Measurements from ENCODE around the gene KIF4A.
"Not testable (repeated sequence)": the region's sequence is repeated elsewhere in the genome, so short reads cannot be mapped to it uniquely, and the experiment has no call there.

KIF4A gene

GRCh38 chrX:70281951-70282350 is 8.0 kb upstream of the KIF4A start, which contains the start of gene RAB41:
Gene RAB41 (plus strand): TSS chrX:70282172. CDS start chrX:70282218, 46 bp downstream.
- Histone ChIP-seq H3K36me3 (ENCODE audit: control insufficient read depth, insufficient read depth, low read length) (no peaks in the 10 kb centered on the region), H3K4me3 (ENCODE audit: low read length) (no peak within 1 kb of the TSS), H3K27ac (ENCODE audit: low read length) (no peak within 1 kb of the TSS), H3K9me3 (ENCODE audit: control insufficient read depth, insufficient read depth, low read length) (no peaks in the 10 kb centered on the region), H3K4me1 (ENCODE audit: control insufficient read depth, insufficient read depth, low read length) (no peaks in the 10 kb centered on the region), H3K27me3 (ENCODE audit: control insufficient read depth, insufficient read depth, low read length) (no peaks in the 10 kb centered on the region)
- no peak for DNase-seq (ENCODE audit: low read depth, low spot score)
- WGBS (ENCODE audit: insufficient coverage, insufficient read length) = no CpG with 5 or more reads among the region's 21 CpGs

- DNase-seq (ENCODE audit: low read depth, low spot score) = no peak
- no peak overlapping the region for H3K27ac ChIP-seq (ENCODE audit: low read length)
- no peaks in the 10 kb centered on the region for H3K27me3 ChIP-seq (ENCODE audit: control insufficient read depth, insufficient read depth, low read length)
- peak overlapping the region; percentile 99 for H3K4me3 ChIP-seq (ENCODE audit: low read length)
- no CpG with 5 or more reads among the region's 11 CpGs for WGBS (ENCODE audit: insufficient coverage, insufficient read length)
- H3K9me3 ChIP-seq (ENCODE audit: control insufficient read depth, insufficient read depth, low read length) = no peaks in the 10 kb centered on the region
- no peaks in the 10 kb centered on the region for H3K4me1 ChIP-seq (ENCODE audit: control insufficient read depth, insufficient read depth, low read length)
- H3K36me3 ChIP-seq (ENCODE audit: control insufficient read depth, insufficient read depth, low read length) = no peaks in the 10 kb centered on the region; the same call in 1 of the 2 replicates
Observed at GRCh38 chrX:70289168-70289792, 624 bp upstream of the KIF4A start.

GRCh38 chrX:70292788-70293187 is 2.9 kb downstream of the KIF4A start:
- WGBS (ENCODE audit: insufficient coverage, insufficient read length) = no CpG with 5 or more reads among the region's 1 CpG
- DNase-seq (ENCODE audit: low read depth, low spot score) = no peak

GRCh38 chrX:70293621-70294020 is 3.7 kb downstream of the KIF4A start:
- Histone ChIP-seq H3K4me3 (ENCODE audit: low read length) (no peak overlapping the region), H3K36me3 (ENCODE audit: control insufficient read depth, insufficient read depth, low read length) (no peaks in the 10 kb centered on the region), H3K27ac (ENCODE audit: low read length) (no peak overlapping the region), H3K27me3 (ENCODE audit: control insufficient read depth, insufficient read depth, low read length) (no peaks in the 10 kb centered on the region), H3K4me1 (ENCODE audit: control insufficient read depth, insufficient read depth, low read length) (no peaks in the 10 kb centered on the region), H3K9me3 (ENCODE audit: control insufficient read depth, insufficient read depth, low read length) (no peaks in the 10 kb centered on the region)
- no peak for DNase-seq (ENCODE audit: low read depth, low spot score)
- WGBS (ENCODE audit: insufficient coverage, insufficient read length) = 100% methylated on average over 2 of the region's 5 CpGs

More at GRCh38 chrX:70292788-70293187, 2.9 kb downstream of the KIF4A start:
- H3K27ac ChIP-seq (ENCODE audit: low read length) = no peak overlapping the region
- no peaks in the 10 kb centered on the region for H3K9me3 ChIP-seq (ENCODE audit: control insufficient read depth, insufficient read depth, low read length)
- H3K36me3 ChIP-seq (ENCODE audit: control insufficient read depth, insufficient read depth, low read length) = no peaks in the 10 kb centered on the region; the same call in 1 of the 2 replicates
- H3K4me1 ChIP-seq (ENCODE audit: control insufficient read depth, insufficient read depth, low read length) = no peaks in the 10 kb centered on the region
- H3K4me3 ChIP-seq (ENCODE audit: low read length) = no peak overlapping the region
- no peaks in the 10 kb centered on the region for H3K27me3 ChIP-seq (ENCODE audit: control insufficient read depth, insufficient read depth, low read length)

- no peak for DNase-seq (ENCODE audit: low read depth, low spot score)
- no peak overlapping the region for H3K27ac ChIP-seq (ENCODE audit: low read length)
- no peaks in the 10 kb centered on the region for H3K36me3 ChIP-seq (ENCODE audit: control insufficient read depth, insufficient read depth, low read length)
- no peaks in the 10 kb centered on the region for H3K4me1 ChIP-seq (ENCODE audit: control insufficient read depth, insufficient read depth, low read length)
- no peaks in the 10 kb centered on the region for H3K27me3 ChIP-seq (ENCODE audit: control insufficient read depth, insufficient read depth, low read length)
- no peak overlapping the region for H3K4me3 ChIP-seq (ENCODE audit: low read length)
- no CpG with 5 or more reads among the region's 3 CpGs for WGBS (ENCODE audit: insufficient coverage, insufficient read length)
- no peaks in the 10 kb centered on the region for H3K9me3 ChIP-seq (ENCODE audit: control insufficient read depth, insufficient read depth, low read length)
Observed at GRCh38 chrX:70301716-70302115, 11.8 kb downstream of the KIF4A start.

- no peak overlapping the region for H3K4me3 ChIP-seq (ENCODE audit: low read length)
- H3K36me3 ChIP-seq (ENCODE audit: control insufficient read depth, insufficient read depth, low read length) = no peaks in the 10 kb centered on the region
- whole genome bisulfite sequencing (ENCODE audit: insufficient coverage, insufficient read length) = no CpG with 5 or more reads among the region's 1 CpG
- H3K9me3 ChIP-seq (ENCODE audit: control insufficient read depth, insufficient read depth, low read length) = no peaks in the 10 kb centered on the region
- H3K27ac ChIP-seq (ENCODE audit: low read length) = no peak overlapping the region
- H3K4me1 ChIP-seq (ENCODE audit: control insufficient read depth, insufficient read depth, low read length) = no peaks in the 10 kb centered on the region
- DNase-seq (ENCODE audit: low read depth, low spot score) = no peak
- no peaks in the 10 kb centered on the region for H3K27me3 ChIP-seq (ENCODE audit: control insufficient read depth, insufficient read depth, low read length)
Observed at GRCh38 chrX:70313503-70313902, 23.6 kb downstream of the KIF4A start.

- no CpG with 5 or more reads among the region's 4 CpGs for WGBS (ENCODE audit: insufficient coverage, insufficient read length)
- DNase-seq (ENCODE audit: low read depth, low spot score) = no peak
- H3K27ac ChIP-seq (ENCODE audit: low read length) = no peak overlapping the region
- H3K36me3 ChIP-seq (ENCODE audit: control insufficient read depth, insufficient read depth, low read length) = no peaks in the 10 kb centered on the region
- H3K9me3 ChIP-seq (ENCODE audit: control insufficient read depth, insufficient read depth, low read length) = no peaks in the 10 kb centered on the region
- H3K4me3 ChIP-seq (ENCODE audit: low read length) = no peak overlapping the region
- H3K27me3 ChIP-seq (ENCODE audit: control insufficient read depth, insufficient read depth, low read length) = no peaks in the 10 kb centered on the region
- H3K4me1 ChIP-seq (ENCODE audit: control insufficient read depth, insufficient read depth, low read length) = no peaks in the 10 kb centered on the region
Observed at GRCh38 chrX:70322784-70323183, 32.9 kb downstream of the KIF4A start.

- not testable (repeated sequence) for H3K27ac ChIP-seq (ENCODE audit: low read length); H3K4me1 ChIP-seq (ENCODE audit: control insufficient read depth, insufficient read depth, low read length); H3K9me3 ChIP-seq (ENCODE audit: control insufficient read depth, insufficient read depth, low read length); H3K4me3 ChIP-seq (ENCODE audit: low read length); H3K36me3 ChIP-seq (ENCODE audit: control insufficient read depth, insufficient read depth, low read length); DNase-seq (ENCODE audit: low read depth, low spot score); H3K27me3 ChIP-seq (ENCODE audit: control insufficient read depth, insufficient read depth, low read length)
- no CpG with 5 or more reads among the region's 6 CpGs for WGBS (ENCODE audit: insufficient coverage, insufficient read length)
Observed at GRCh38 chrX:70323628-70324027, 33.7 kb downstream of the KIF4A start.

GRCh38 chrX:70324326-70324725 is 34.4 kb downstream of the KIF4A start:
- Histone ChIP-seq H3K9me3 (ENCODE audit: control insufficient read depth, insufficient read depth, low read length) (no peaks in the 10 kb centered on the region), H3K4me3 (ENCODE audit: low read length) (no peak overlapping the region), H3K27me3 (ENCODE audit: control insufficient read depth, insufficient read depth, low read length) (no peaks in the 10 kb centered on the region), H3K4me1 (ENCODE audit: control insufficient read depth, insufficient read depth, low read length) (no peaks in the 10 kb centered on the region), H3K36me3 (ENCODE audit: control insufficient read depth, insufficient read depth, low read length) (no peaks in the 10 kb centered on the region), H3K27ac (ENCODE audit: low read length) (no peak overlapping the region)
- WGBS (ENCODE audit: insufficient coverage, insufficient read length) = no CpG with 5 or more reads among the region's 2 CpGs
- no peak for DNase-seq (ENCODE audit: low read depth, low spot score)

- H3K9me3 ChIP-seq (ENCODE audit: control insufficient read depth, insufficient read depth, low read length) = no peaks in the 10 kb centered on the region
- WGBS (ENCODE audit: insufficient coverage, insufficient read length) = no CpG with 5 or more reads among the region's 1 CpG
- H3K4me1 ChIP-seq (ENCODE audit: control insufficient read depth, insufficient read depth, low read length) = no peaks in the 10 kb centered on the region
- no peak overlapping the region for H3K27ac ChIP-seq (ENCODE audit: low read length)
- no peak for DNase-seq (ENCODE audit: low read depth, low spot score)
- H3K27me3 ChIP-seq (ENCODE audit: control insufficient read depth, insufficient read depth, low read length) = no peaks in the 10 kb centered on the region
- H3K4me3 ChIP-seq (ENCODE audit: low read length) = no peak overlapping the region
- no peaks in the 10 kb centered on the region; the same call in 1 of the 2 replicates for H3K36me3 ChIP-seq (ENCODE audit: control insufficient read depth, insufficient read depth, low read length)
Observed at GRCh38 chrX:70331161-70331560, 41.3 kb downstream of the KIF4A start.

- no peaks in the 10 kb centered on the region for H3K9me3 ChIP-seq (ENCODE audit: control insufficient read depth, insufficient read depth, low read length)
- H3K27me3 ChIP-seq (ENCODE audit: control insufficient read depth, insufficient read depth, low read length) = no peaks in the 10 kb centered on the region
- no peaks in the 10 kb centered on the region; the same call in 1 of the 2 replicates for H3K36me3 ChIP-seq (ENCODE audit: control insufficient read depth, insufficient read depth, low read length)
- H3K4me3 ChIP-seq (ENCODE audit: low read length) = no peak overlapping the region
- H3K4me1 ChIP-seq (ENCODE audit: control insufficient read depth, insufficient read depth, low read length) = no peaks in the 10 kb centered on the region
- no peak for DNase-seq (ENCODE audit: low read depth, low spot score)
- no CpG with 5 or more reads among the region's 1 CpG for WGBS (ENCODE audit: insufficient coverage, insufficient read length)
- no peak overlapping the region for H3K27ac ChIP-seq (ENCODE audit: low read length)
Observed at GRCh38 chrX:70332600-70332999, 42.7 kb downstream of the KIF4A start.

Data from iPS DF 6.9 (cell line).